Measurements from ENCODE around the gene SPATA17. TPM values are rescaled to one million over a fixed set of nuclear protein-coding genes. Genes with fewer than 3 reads are reported as not detected.
"Not testable (repeated sequence)": the region's sequence is repeated elsewhere in the genome, so short reads cannot be mapped to it uniquely, and the experiment has no call there.

The SPATA17 gene, protein sequence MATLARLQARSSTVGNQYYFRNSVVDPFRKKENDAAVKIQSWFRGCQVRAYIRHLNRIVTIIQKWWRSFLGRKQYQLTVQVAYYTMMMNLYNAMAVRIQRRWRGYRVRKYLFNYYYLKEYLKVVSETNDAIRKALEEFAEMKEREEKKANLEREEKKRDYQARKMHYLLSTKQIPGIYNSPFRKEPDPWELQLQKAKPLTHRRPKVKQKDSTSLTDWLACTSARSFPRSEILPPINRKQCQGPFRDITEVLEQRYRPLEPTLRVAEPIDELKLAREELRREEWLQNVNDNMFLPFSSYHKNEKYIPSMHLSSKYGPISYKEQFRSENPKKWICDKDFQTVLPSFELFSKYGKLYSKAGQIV
- under 1 TPM; 0.04 to 0.13 TPM for polyA plus RNA-seq

- Histone ChIP-seq H3K27me3 (ENCODE audit: control insufficient read depth in 1 of 2, insufficient read depth in 2 of 2, low read length in 2 of 2) (no peaks in the 10 kb centered on the region), H3K9me3 (ENCODE audit: control insufficient read depth in 2 of 2, insufficient read depth in 1 of 2, low read depth in 1 of 2, low read length in 1 of 2) (no peaks in the 10 kb centered on the region), H3K27ac (ENCODE audit: low read depth in 2 of 2, low read length in 1 of 2) (peak within 1 kb of the TSS; percentile 64 to 91), H3K4me3 (ENCODE audit: low read depth in 1 of 2, low read length in 2 of 2) (peak within 1 kb of the TSS; percentile 64 to 98), H3K4me1 (ENCODE audit: control insufficient read depth in 2 of 2, insufficient read depth in 2 of 2, low read length in 1 of 2) (no peaks in the 10 kb centered on the region), H3K36me3 (ENCODE audit: control insufficient read depth in 2 of 2, insufficient read depth in 2 of 2, low read length in 1 of 2) (no peaks in the 10 kb centered on the region)
- whole genome bisulfite sequencing, 2 donors = 1% methylated on average over 42 of the region's 42 CpGs
These were observed at the start of gene SPATA17, which contains the start of gene GPATCH2 for GRCh38 chr1:217630711-217631591. SPATA17 (plus strand) TSS chr1:217631344; CDS start chr1:217631379, 35 bp downstream. GPATCH2 (minus strand) TSS chr1:217631090; CDS start chr1:217630971, 119 bp downstream.

DNA sequence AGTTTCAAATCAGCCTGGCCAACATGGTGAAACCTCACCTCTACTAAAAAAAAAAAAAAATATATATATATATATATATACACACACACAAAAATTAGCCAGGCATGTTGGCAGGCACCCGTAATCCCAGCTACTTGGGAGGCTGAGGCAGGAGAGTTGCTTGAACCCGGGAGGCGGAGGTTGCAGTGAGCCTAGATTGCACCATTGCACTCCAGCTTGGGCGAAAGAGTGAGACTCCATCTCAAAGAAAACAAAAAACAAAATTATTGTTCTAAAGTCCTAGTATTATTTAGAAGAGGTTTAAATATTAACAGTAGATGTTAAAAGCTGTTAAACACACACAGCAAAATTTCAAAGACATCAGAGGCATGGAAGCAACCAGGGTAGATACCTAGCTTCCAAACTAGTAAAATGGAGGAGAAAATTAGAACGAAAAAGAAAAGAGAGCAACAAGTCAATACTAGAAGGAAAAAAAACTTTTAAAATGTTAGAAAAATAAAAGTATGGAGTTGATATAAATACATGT, 46.8 kb upstream of the SPATA17 start:
- H3K27me3 ChIP-seq (ENCODE audit: control insufficient read depth in 1 of 2, insufficient read depth in 2 of 2, low read length in 2 of 2); H3K36me3 ChIP-seq (ENCODE audit: control insufficient read depth in 2 of 2, insufficient read depth in 2 of 2, low read length in 1 of 2); H3K4me1 ChIP-seq (ENCODE audit: control insufficient read depth in 2 of 2, insufficient read depth in 2 of 2, low read length in 1 of 2); H3K9me3 ChIP-seq (ENCODE audit: control insufficient read depth in 2 of 2, insufficient read depth in 1 of 2, low read depth in 1 of 2, low read length in 1 of 2); H3K27ac ChIP-seq (ENCODE audit: low read depth in 2 of 2, low read length in 1 of 2); H3K4me3 ChIP-seq (ENCODE audit: low read depth in 1 of 2, low read length in 2 of 2): not testable (repeated sequence)
- 97 to 99% methylated on average over 5 of the region's 5 CpGs for WGBS, 2 donors

DNA sequence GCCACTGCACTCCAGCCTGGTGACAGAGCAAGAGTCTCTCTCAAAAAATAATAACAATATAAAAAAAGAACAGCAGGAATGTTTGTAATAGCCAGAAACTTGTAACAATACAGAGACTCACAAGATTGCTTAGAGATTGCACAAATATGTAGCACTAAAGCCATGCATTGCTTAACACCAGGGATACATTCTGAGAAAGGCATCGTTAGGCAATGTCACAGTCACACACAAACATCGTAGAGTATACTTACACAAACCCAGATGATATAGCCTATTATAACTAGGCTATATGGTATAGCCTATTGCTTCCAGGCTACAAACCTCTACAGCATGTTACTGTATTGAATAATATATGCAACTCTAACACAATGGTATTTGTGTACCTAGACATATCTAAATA, 45.6 kb upstream of the SPATA17 start:
- no peak overlapping the region for H3K4me3 ChIP-seq (ENCODE audit: low read depth in 1 of 2, low read length in 2 of 2)
- H3K9me3 ChIP-seq (ENCODE audit: control insufficient read depth in 2 of 2, insufficient read depth in 1 of 2, low read depth in 1 of 2, low read length in 1 of 2) = no peaks in the 10 kb centered on the region
- no peaks in the 10 kb centered on the region for H3K4me1 ChIP-seq (ENCODE audit: control insufficient read depth in 2 of 2, insufficient read depth in 2 of 2, low read length in 1 of 2)
- WGBS, 2 donors = 91 to 92% methylated on average over 2 of the region's 2 CpGs
- H3K27me3 ChIP-seq (ENCODE audit: control insufficient read depth in 1 of 2, insufficient read depth in 2 of 2, low read length in 2 of 2) = no peaks in the 10 kb centered on the region
- no peak overlapping the region for H3K27ac ChIP-seq (ENCODE audit: low read depth in 2 of 2, low read length in 1 of 2)
- H3K36me3 ChIP-seq (ENCODE audit: control insufficient read depth in 2 of 2, insufficient read depth in 2 of 2, low read length in 1 of 2) = no peaks in the 10 kb centered on the region

GRCh38 chr1:217586586-217586985, 44.6 kb upstream of the SPATA17 start:
- H3K36me3 ChIP-seq (ENCODE audit: control insufficient read depth in 2 of 2, insufficient read depth in 2 of 2, low read length in 1 of 2) = no peaks in the 10 kb centered on the region
- 64 to 75% methylated on average over 4 of the region's 4 CpGs for WGBS, 2 donors
- no peak overlapping the region for H3K4me3 ChIP-seq (ENCODE audit: low read depth in 1 of 2, low read length in 2 of 2)
- no peak overlapping the region for H3K27ac ChIP-seq (ENCODE audit: low read depth in 2 of 2, low read length in 1 of 2)
- no peaks in the 10 kb centered on the region for H3K9me3 ChIP-seq (ENCODE audit: control insufficient read depth in 2 of 2, insufficient read depth in 1 of 2, low read depth in 1 of 2, low read length in 1 of 2)
- no peaks in the 10 kb centered on the region for H3K4me1 ChIP-seq (ENCODE audit: control insufficient read depth in 2 of 2, insufficient read depth in 2 of 2, low read length in 1 of 2)
- no peaks in the 10 kb centered on the region for H3K27me3 ChIP-seq (ENCODE audit: control insufficient read depth in 1 of 2, insufficient read depth in 2 of 2, low read length in 2 of 2)

DNA sequence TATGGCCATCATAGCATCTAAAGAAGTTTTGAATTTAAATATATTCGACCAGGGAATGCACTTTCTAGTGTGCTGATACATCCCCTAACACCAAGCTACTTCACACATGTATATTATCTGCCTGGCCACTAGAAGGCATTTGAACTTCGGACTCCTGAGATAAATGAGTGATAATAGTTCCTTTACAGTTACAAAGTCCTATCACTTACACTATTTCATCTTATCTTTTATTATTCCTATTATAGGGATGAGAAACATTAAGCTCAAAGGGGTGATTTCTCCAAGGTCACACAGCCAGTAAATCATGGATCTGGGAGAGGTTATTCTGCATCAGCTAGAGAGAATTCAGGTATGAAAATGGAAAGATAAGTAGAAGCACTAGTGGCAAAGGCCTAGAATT, 40.5 kb upstream of the SPATA17 start:
- H3K9me3 ChIP-seq (ENCODE audit: control insufficient read depth in 2 of 2, insufficient read depth in 1 of 2, low read depth in 1 of 2, low read length in 1 of 2) = no peaks in the 10 kb centered on the region
- WGBS, 2 donors = 82 to 93% methylated on average over 2 of the region's 2 CpGs
- H3K27ac ChIP-seq (ENCODE audit: low read depth in 2 of 2, low read length in 1 of 2) = no peak overlapping the region
- H3K4me1 ChIP-seq (ENCODE audit: control insufficient read depth in 2 of 2, insufficient read depth in 2 of 2, low read length in 1 of 2) = no peaks in the 10 kb centered on the region
- H3K36me3 ChIP-seq (ENCODE audit: control insufficient read depth in 2 of 2, insufficient read depth in 2 of 2, low read length in 1 of 2) = no peaks in the 10 kb centered on the region
- no peak overlapping the region for H3K4me3 ChIP-seq (ENCODE audit: low read depth in 1 of 2, low read length in 2 of 2)
- H3K27me3 ChIP-seq (ENCODE audit: control insufficient read depth in 1 of 2, insufficient read depth in 2 of 2, low read length in 2 of 2) = no peaks in the 10 kb centered on the region

DNA sequence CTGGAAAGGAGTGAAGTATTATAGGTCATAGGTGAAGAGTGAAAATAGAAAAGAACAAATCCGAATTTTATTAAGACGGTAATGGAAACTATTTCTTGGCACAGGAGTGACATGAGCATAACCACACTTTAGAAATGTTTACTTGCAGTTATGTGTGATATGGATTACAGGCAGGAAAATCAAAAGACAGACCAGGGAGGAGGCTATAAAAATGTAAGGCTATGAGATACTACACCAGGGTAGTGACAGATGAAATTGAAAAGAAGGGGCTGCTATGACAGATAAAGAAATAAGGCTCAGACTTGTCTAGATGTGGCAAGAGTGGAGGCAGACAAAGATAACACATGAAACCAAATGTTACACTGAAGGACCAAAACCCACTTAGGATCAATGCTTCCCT, 32.0 kb upstream of the SPATA17 start:
- Histone ChIP-seq H3K9me3 (ENCODE audit: control insufficient read depth in 2 of 2, insufficient read depth in 1 of 2, low read depth in 1 of 2, low read length in 1 of 2) (no peaks in the 10 kb centered on the region), H3K4me3 (ENCODE audit: low read depth in 1 of 2, low read length in 2 of 2) (no peak overlapping the region), H3K27ac (ENCODE audit: low read depth in 2 of 2, low read length in 1 of 2) (no peak overlapping the region), H3K27me3 (ENCODE audit: control insufficient read depth in 1 of 2, insufficient read depth in 2 of 2, low read length in 2 of 2) (no peaks in the 10 kb centered on the region), H3K36me3 (ENCODE audit: control insufficient read depth in 2 of 2, insufficient read depth in 2 of 2, low read length in 1 of 2) (no peaks in the 10 kb centered on the region), H3K4me1 (ENCODE audit: control insufficient read depth in 2 of 2, insufficient read depth in 2 of 2, low read length in 1 of 2) (no peaks in the 10 kb centered on the region)
- 67 to 71% methylated on average over 2 of the region's 2 CpGs for WGBS, 2 donors

DNA sequence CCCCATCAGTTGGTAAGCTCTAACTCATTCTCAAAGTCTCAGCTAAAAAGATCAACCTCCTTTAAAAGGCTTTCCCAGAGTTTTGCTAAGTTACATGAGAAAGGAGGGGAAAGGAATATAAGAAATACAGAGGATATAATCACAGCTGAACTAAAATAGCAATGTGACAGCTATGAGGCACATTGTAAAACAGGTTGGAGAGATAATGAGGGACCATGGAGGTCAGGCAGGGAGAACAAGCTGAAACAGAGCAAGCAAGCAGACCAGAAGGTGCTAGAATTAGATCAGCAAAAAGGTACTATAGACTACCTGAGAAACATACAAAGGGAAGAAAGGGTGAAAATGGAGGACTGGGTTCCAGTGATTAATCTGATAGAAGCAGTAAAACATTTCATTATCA, 28.8 kb upstream of the SPATA17 start:
- H3K36me3 ChIP-seq (ENCODE audit: control insufficient read depth in 2 of 2, insufficient read depth in 2 of 2, low read length in 1 of 2) = no peaks in the 10 kb centered on the region
- no peak overlapping the region for H3K27ac ChIP-seq (ENCODE audit: low read depth in 2 of 2, low read length in 1 of 2)
- no peaks in the 10 kb centered on the region for H3K27me3 ChIP-seq (ENCODE audit: control insufficient read depth in 1 of 2, insufficient read depth in 2 of 2, low read length in 2 of 2)
- no peaks in the 10 kb centered on the region for H3K9me3 ChIP-seq (ENCODE audit: control insufficient read depth in 2 of 2, insufficient read depth in 1 of 2, low read depth in 1 of 2, low read length in 1 of 2)
- no peaks in the 10 kb centered on the region for H3K4me1 ChIP-seq (ENCODE audit: control insufficient read depth in 2 of 2, insufficient read depth in 2 of 2, low read length in 1 of 2)
- H3K4me3 ChIP-seq (ENCODE audit: low read depth in 1 of 2, low read length in 2 of 2) = no peak overlapping the region

DNA sequence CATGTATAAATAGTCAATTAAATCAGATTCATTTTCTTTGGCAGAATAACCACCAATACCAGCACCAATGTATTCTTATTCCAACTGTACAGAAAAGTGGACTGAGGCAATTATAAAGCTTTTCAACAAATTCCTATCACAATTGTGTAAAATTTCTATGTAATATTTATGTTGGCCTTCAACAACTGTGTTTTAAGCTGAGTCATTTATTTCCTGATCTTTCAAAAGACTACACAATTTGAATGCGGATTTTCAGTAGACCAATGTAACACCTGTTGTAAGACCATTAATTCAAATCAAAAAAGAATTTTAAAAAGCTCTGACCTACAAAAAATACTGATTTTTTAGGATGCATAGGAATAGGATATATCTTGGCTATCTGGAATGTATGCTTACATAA, 25.8 kb upstream of the SPATA17 start:
- H3K36me3 ChIP-seq (ENCODE audit: control insufficient read depth in 2 of 2, insufficient read depth in 2 of 2, low read length in 1 of 2) = no peaks in the 10 kb centered on the region
- H3K4me1 ChIP-seq (ENCODE audit: control insufficient read depth in 2 of 2, insufficient read depth in 2 of 2, low read length in 1 of 2) = no peaks in the 10 kb centered on the region
- no peaks in the 10 kb centered on the region for H3K9me3 ChIP-seq (ENCODE audit: control insufficient read depth in 2 of 2, insufficient read depth in 1 of 2, low read depth in 1 of 2, low read length in 1 of 2)
- H3K27ac ChIP-seq (ENCODE audit: low read depth in 2 of 2, low read length in 1 of 2) = no peak overlapping the region
- H3K4me3 ChIP-seq (ENCODE audit: low read depth in 1 of 2, low read length in 2 of 2) = no peak overlapping the region
- WGBS, 2 donors = 87 to 95% methylated on average over 1 of the region's 1 CpG
- H3K27me3 ChIP-seq (ENCODE audit: control insufficient read depth in 1 of 2, insufficient read depth in 2 of 2, low read length in 2 of 2) = no peaks in the 10 kb centered on the region

DNA sequence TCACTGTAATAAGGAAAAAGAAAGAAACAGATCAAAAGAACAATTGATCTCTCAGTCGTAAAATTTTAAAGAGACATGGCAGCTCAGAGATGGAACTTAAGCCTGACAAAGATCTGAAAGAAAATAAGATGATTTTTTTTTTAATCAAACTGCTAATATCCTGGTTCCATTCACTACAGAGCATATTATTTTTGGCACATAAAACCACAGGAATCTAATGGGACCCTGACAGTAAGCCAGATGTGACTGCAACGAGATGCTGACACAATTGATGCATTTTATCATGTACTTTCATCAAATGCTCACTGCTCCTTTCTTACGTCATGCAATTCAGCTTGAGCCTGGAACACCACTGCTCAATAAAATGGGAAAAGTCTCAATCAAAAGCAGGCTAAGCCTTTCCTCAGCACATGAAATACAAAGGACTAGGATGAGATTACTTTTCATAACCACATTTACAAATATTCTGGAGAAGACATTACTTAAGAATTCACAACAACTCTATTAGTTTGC, 16.9 kb upstream of the SPATA17 start:
- H3K36me3 ChIP-seq (ENCODE audit: control insufficient read depth in 2 of 2, insufficient read depth in 2 of 2, low read length in 1 of 2) = no peaks in the 10 kb centered on the region
- no peaks in the 10 kb centered on the region for H3K9me3 ChIP-seq (ENCODE audit: control insufficient read depth in 2 of 2, insufficient read depth in 1 of 2, low read depth in 1 of 2, low read length in 1 of 2)
- no peaks in the 10 kb centered on the region for H3K27me3 ChIP-seq (ENCODE audit: control insufficient read depth in 1 of 2, insufficient read depth in 2 of 2, low read length in 2 of 2)
- no peak overlapping the region for H3K27ac ChIP-seq (ENCODE audit: low read depth in 2 of 2, low read length in 1 of 2)
- WGBS, 2 donors = 76 to 78% methylated on average over 3 of the region's 3 CpGs
- H3K4me3 ChIP-seq (ENCODE audit: low read depth in 1 of 2, low read length in 2 of 2) = no peak overlapping the region
- no peaks in the 10 kb centered on the region for H3K4me1 ChIP-seq (ENCODE audit: control insufficient read depth in 2 of 2, insufficient read depth in 2 of 2, low read length in 1 of 2)

Data from esophagus (tissue), 2 donors.